ENCODE results near the gene SLC9A3. TPM values are rescaled to one million over a fixed set of nuclear protein-coding genes. Genes with fewer than 3 reads are reported as not detected.

The SLC9A3 gene
- polyA plus RNA-seq, 3 donors = 0.31 to 0.42 (median 0.36) TPM

DNA sequence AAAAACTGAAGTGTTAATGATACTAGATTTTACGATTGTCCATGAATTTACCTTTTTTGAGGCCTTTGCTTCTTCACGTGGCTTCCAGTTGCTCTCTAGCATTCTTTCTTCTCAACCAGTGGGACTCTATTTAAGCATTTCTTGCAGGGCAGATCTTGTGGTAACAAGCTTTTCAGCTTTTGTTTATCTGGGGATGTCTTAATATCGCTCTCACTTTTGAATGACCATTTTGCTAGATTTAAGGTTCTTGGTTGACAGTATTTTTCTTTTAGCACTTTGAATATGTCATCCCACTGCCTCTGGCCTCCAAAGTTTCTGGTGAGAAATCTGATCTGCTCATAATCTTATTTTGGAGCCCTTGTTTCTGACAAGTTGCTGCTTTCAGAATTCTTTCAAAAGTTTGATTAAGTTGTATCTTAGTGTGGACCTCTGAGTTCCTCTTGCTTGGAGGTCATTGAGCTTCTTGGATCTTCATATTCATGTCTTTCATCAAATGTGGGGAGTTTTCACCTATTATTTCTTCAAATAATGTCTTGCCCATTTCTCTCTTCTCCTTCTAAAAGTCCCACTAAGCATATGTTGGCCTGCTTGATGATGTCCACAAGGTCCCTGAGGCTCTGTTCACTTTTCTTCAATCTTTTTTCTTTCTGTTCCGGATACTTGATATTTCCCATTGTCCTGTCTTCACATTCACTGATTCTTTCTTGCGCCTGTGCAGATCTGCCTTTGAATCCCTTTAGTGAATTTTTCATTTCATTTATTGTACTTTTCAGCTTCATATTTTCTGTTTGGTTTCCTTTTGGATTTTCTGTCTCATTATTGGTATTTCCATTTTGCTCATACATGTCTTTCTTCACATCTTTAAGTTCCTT lies 72.4 kb downstream of the SLC9A3 start:
- Mint-ChIP-seq H3K4me1 (peaks cover 19% of the 10 kb centered on the region), H3K9me3 (peaks cover 7 to 17% (median 10%) of the 10 kb centered on the region in 7 donors), H3K36me3 (peaks cover 90 to 100% of the 10 kb centered on the region in 2 donors), H3K27ac (no peak overlapping the region), H3K27me3 (ENCODE audit: low read depth in 3 of 3) (peaks cover 0 to 1% (median 0%) of the 10 kb centered on the region in 3 donors), H3K4me3 (no peak overlapping the region)
- H3K36me3 ChIP-seq (replicated peaks in 1 of 2; ENCODE audit: control insufficient read depth in 1 of 2, insufficient read depth in 2 of 2, low read length in 2 of 2) = peaks cover 80 to 100% of the 10 kb centered on the region in 2 donors
- H3K9me3 ChIP-seq (replicated peaks in 1 of 2; ENCODE audit: control insufficient read depth in 1 of 2, insufficient read depth in 1 of 2, low read length in 2 of 2) = peaks cover 3 to 18% of the 10 kb centered on the region in 2 donors
- DNase-seq = no peak
- H3K9ac ChIP-seq (ENCODE audit: insufficient read depth, low read length, poor library complexity, severe bottlenecking) = no peak overlapping the region
- H4K20me1 ChIP-seq (ENCODE audit: insufficient read depth, low read length) = peaks cover 83% of the 10 kb centered on the region
- no peak overlapping the region for H2AFZ ChIP-seq (ENCODE audit: insufficient read depth, low read depth, low read length, poor library complexity, severe bottlenecking)
- no peak overlapping the region for H3K4me2 ChIP-seq (replicated peaks; ENCODE audit: extremely low read depth, low read length, poor library complexity, severe bottlenecking)
- no peaks in the 10 kb centered on the region for H3K27me3 ChIP-seq (ENCODE audit: control insufficient read depth in 2 of 2, insufficient read depth in 2 of 2, low read length in 2 of 2)
- H3K79me2 ChIP-seq (ENCODE audit: insufficient read depth, low read length) = peaks cover 24% of the 10 kb centered on the region
- H3K4me1 ChIP-seq (ENCODE audit: control insufficient read depth in 1 of 2, insufficient read depth in 2 of 2, low read length in 2 of 2) = peaks cover 16 to 21% of the 10 kb centered on the region in 2 donors
- TF ChIP-seq, protein P1, sequence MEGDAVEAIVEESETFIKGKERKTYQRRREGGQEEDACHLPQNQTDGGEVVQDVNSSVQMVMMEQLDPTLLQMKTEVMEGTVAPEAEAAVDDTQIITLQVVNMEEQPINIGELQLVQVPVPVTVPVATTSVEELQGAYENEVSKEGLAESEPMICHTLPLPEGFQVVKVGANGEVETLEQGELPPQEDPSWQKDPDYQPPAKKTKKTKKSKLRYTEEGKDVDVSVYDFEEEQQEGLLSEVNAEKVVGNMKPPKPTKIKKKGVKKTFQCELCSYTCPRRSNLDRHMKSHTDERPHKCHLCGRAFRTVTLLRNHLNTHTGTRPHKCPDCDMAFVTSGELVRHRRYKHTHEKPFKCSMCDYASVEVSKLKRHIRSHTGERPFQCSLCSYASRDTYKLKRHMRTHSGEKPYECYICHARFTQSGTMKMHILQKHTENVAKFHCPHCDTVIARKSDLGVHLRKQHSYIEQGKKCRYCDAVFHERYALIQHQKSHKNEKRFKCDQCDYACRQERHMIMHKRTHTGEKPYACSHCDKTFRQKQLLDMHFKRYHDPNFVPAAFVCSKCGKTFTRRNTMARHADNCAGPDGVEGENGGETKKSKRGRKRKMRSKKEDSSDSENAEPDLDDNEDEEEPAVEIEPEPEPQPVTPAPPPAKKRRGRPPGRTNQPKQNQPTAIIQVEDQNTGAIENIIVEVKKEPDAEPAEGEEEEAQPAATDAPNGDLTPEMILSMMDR (IDR thresholded peaks at IDR 0.05) = no peak
- H3K27ac ChIP-seq (ENCODE audit: low read depth in 1 of 2, low read length in 2 of 2) = no peak overlapping the region
- no peak overlapping the region for H3K4me3 ChIP-seq (replicated peaks in 1 of 3; ENCODE audit: low read depth in 2 of 3, low read length in 3 of 3)
- intact Hi-C loops (cut with micrococcal nuclease) = no loop called here
- 83% methylated on average over 1 of the region's 5 CpGs for WGBS (ENCODE audit: insufficient coverage)

DNA sequence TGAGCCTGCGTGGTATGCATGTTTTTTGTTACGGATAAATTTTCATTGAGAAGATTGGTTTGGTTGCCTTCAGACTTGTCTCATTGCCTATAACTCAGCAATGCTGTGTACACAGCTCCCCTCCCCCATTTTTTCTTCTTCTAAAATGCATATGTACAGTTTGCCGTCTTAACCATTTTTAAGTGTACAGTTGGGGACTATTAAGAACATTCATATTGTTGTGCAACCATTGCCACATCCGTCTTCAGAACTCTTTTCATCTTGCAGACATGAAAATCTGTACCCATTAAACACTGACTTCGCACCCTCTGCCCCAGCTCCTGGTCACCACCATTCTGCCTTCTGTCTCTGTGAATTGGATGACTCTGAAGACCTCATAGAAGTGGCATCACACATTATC lies 75.1 kb downstream of the SLC9A3 start:
- no peak overlapping the region for H3K9ac ChIP-seq (ENCODE audit: insufficient read depth, low read length, poor library complexity, severe bottlenecking)
- Mint-ChIP-seq H3K27ac (peak overlapping the region in 5 of 7 donors; percentile 81 to 95 (median 93)), H3K27me3 (ENCODE audit: low read depth in 3 of 3) (peaks cover 0 to 3% (median 0%) of the 10 kb centered on the region in 3 donors), H3K36me3 (peaks cover 75 to 94% of the 10 kb centered on the region in 2 donors), H3K4me1 (peaks cover 29% of the 10 kb centered on the region), H3K4me3 (no peak overlapping the region), H3K9me3 (peaks cover 7 to 17% (median 10%) of the 10 kb centered on the region in 7 donors)
- H3K36me3 ChIP-seq (replicated peaks in 1 of 2; ENCODE audit: control insufficient read depth in 1 of 2, insufficient read depth in 2 of 2, low read length in 2 of 2) = peaks cover 67 to 81% of the 10 kb centered on the region in 2 donors
- H3K4me3 ChIP-seq (replicated peaks in 1 of 3; ENCODE audit: low read depth in 2 of 3, low read length in 3 of 3) = no peak overlapping the region
- peaks cover 82% of the 10 kb centered on the region for H4K20me1 ChIP-seq (ENCODE audit: insufficient read depth, low read length)
- intact Hi-C loops (cut with micrococcal nuclease) = loop anchor here (5.0 to 10.0 kb wide), 5 partner anchors 96 to 456 kb away; partner anchors contain the start of genes CEP72 (in 2 of the 2) and PDCD6 (in 1 of the 2)
- peak overlapping the region in 1 of 2 donors; percentile 73 for H3K27ac ChIP-seq (ENCODE audit: low read depth in 1 of 2, low read length in 2 of 2)
- no peak for DNase-seq
- H3K4me1 ChIP-seq (ENCODE audit: control insufficient read depth in 1 of 2, insufficient read depth in 2 of 2, low read length in 2 of 2) = peaks cover 20 to 22% of the 10 kb centered on the region in 2 donors
- H3K27me3 ChIP-seq (ENCODE audit: control insufficient read depth in 2 of 2, insufficient read depth in 2 of 2, low read length in 2 of 2) = no peaks in the 10 kb centered on the region
- H3K79me2 ChIP-seq (ENCODE audit: insufficient read depth, low read length) = peaks cover 25% of the 10 kb centered on the region
- peaks cover 3 to 18% of the 10 kb centered on the region in 2 donors for H3K9me3 ChIP-seq (replicated peaks in 1 of 2; ENCODE audit: control insufficient read depth in 1 of 2, insufficient read depth in 1 of 2, low read length in 2 of 2)
- WGBS (ENCODE audit: insufficient coverage) = 81% methylated on average over 2 of the region's 5 CpGs
- H2AFZ ChIP-seq (ENCODE audit: insufficient read depth, low read depth, low read length, poor library complexity, severe bottlenecking) = no peak overlapping the region
- TF ChIP-seq, protein P1 (IDR thresholded peaks at IDR 0.05) = no peak
- no peak overlapping the region for H3K4me2 ChIP-seq (replicated peaks; ENCODE audit: extremely low read depth, low read length, poor library complexity, severe bottlenecking)
